ENCODE results near the gene ZDHHC20. TPM values are rescaled to one million over a fixed set of nuclear protein-coding genes. Genes with fewer than 3 reads are reported as not detected.

The ZDHHC20 gene
- total and polyA plus RNA-seq, 2 of the 13 experiments (the other 11 are each of a cell fraction or from before 2014, with no cell fraction given) = 19.9 to 59.9 TPM

GRCh38 chr13:21458813-21459701 lies at the start of gene ZDHHC20 (continued):
- TF ChIP-seq AGO2 (optimal IDR thresholded peaks at IDR 0.05; ENCODE audit: low read depth, low read length) = peak; percentile 70
- no peak for TF ChIP-seq KLF9 (CRISPR knock-in tag; IDR thresholded peaks at IDR 0.05; ENCODE audit: low read depth)
- peak; percentile 28; the same call in 1 of the 2 replicates for TF ChIP-seq ZSCAN21 (CRISPR knock-in tag; IDR thresholded peaks at IDR 0.05; ENCODE audit: borderline replicate concordance)
- peak; percentile 48 for TF ChIP-seq SKI (IDR thresholded peaks at IDR 0.05; ENCODE audit: partially characterized antibody)
- peak; percentile 54 for TF ChIP-seq SALL1 (CRISPR knock-in tag; IDR thresholded peaks at IDR 0.05)
- TF ChIP-seq ZNF746 (CRISPR knock-in tag; IDR thresholded peaks at IDR 0.05) = peak; percentile 59; the same call in 1 of the 2 replicates
- 0 out of 2 replicates have a peak, but pooled peaks have one; percentile 43 for TF ChIP-seq ZNF234 (CRISPR knock-in tag; conservative IDR thresholded peaks at IDR 0.05)
- TF ChIP-seq ARID4A (CRISPR knock-in tag; IDR thresholded peaks at IDR 0.05; ENCODE audit: borderline replicate concordance) = peak; percentile 81
- 0 out of 2 replicates have a peak, but pooled peaks have one; percentile 53 for TF ChIP-seq ZNF703 (CRISPR knock-in tag; IDR thresholded peaks at IDR 0.05; ENCODE audit: borderline replicate concordance)
- TF ChIP-seq HOXA3 (CRISPR knock-in tag; IDR thresholded peaks at IDR 0.05) = peak; percentile 42; the same call in 1 of the 2 replicates
- peak; percentile 56 for TF ChIP-seq SAP130 (CRISPR knock-in tag; IDR thresholded peaks at IDR 0.05; ENCODE audit: low read depth)
- TF ChIP-seq ZNF782 (CRISPR knock-in tag; IDR thresholded peaks at IDR 0.05; ENCODE audit: borderline replicate concordance) = peak; percentile 56; the same call in 1 of the 2 replicates
- TF ChIP-seq HOXD1 (CRISPR knock-in tag; IDR thresholded peaks at IDR 0.05) = no peak
- TF ChIP-seq ZNF687 (CRISPR knock-in tag; IDR thresholded peaks at IDR 0.05) = peak; percentile 73
- TF ChIP-seq ZNF639 (CRISPR knock-in tag; conservative IDR thresholded peaks at IDR 0.05) = peak; percentile 69; the same call in 1 of the 2 replicates
- TF ChIP-seq FOXO1 (CRISPR knock-in tag; IDR thresholded peaks at IDR 0.05) = 0 out of 2 replicates have a peak, but pooled peaks have one; percentile 20
- peak; percentile 50 for TF ChIP-seq RAD21 (CRISPR knock-in tag; IDR thresholded peaks at IDR 0.05)
- peak; percentile 78; the same call in 1 of the 2 replicates for TF ChIP-seq SRY (CRISPR knock-in tag; IDR thresholded peaks at IDR 0.05)
- peak; percentile 74 for TF ChIP-seq POLR2G (IDR thresholded peaks at IDR 0.05; ENCODE audit: low read depth, low read length)
